Neural progenitor cell (in vitro differentiated cells): ENCODE data around the gene PLCB1.

Experiments used
- EZH2phosphoT487 ChIP-seq: fragments of 200-600 bp; sonication (generic); IDR thresholded peaks from 2 replicates; pipeline ENCODE4 v1.6.1; 2017; ENCODE audit warnings: antibody characterized with exemption
- TF ChIP-seq, protein P1 (sequence below): fragments of 200-600 bp; sonication (generic); IDR thresholded peaks from 2 replicates; pipeline ENCODE4 v1.5.1; 2017; ENCODE audit warnings: antibody characterized with exemption, mild to moderate bottlenecking

DNA sequence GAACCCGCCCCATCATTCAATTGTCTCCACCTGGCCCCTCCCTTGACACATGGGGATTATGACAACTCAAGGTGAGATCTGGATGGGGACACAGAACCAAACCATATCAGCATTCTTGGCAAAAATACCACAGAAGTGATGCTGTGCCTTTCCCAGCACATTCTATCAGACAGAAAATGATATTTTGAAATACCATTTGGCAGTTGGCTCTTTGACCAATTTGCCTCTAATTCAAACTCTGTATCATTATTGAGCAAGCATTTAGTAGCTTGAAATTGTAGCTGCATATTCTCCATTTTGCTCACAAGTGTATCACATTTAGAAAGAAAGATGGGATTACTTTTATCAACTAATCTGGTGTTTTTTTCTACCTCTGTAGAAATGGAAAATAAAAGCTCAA, 64.0 kb downstream of the PLCB1 start:
- no peak for TF ChIP-seq EZH2phosphoT487
- TF ChIP-seq, protein P1, sequence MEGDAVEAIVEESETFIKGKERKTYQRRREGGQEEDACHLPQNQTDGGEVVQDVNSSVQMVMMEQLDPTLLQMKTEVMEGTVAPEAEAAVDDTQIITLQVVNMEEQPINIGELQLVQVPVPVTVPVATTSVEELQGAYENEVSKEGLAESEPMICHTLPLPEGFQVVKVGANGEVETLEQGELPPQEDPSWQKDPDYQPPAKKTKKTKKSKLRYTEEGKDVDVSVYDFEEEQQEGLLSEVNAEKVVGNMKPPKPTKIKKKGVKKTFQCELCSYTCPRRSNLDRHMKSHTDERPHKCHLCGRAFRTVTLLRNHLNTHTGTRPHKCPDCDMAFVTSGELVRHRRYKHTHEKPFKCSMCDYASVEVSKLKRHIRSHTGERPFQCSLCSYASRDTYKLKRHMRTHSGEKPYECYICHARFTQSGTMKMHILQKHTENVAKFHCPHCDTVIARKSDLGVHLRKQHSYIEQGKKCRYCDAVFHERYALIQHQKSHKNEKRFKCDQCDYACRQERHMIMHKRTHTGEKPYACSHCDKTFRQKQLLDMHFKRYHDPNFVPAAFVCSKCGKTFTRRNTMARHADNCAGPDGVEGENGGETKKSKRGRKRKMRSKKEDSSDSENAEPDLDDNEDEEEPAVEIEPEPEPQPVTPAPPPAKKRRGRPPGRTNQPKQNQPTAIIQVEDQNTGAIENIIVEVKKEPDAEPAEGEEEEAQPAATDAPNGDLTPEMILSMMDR = no peak
